Measurements from ENCODE around the gene GDPGP1.
A peak's percentile ranks its signal among the peaks of the same experiment; 100 is the strongest.

GDPGP1 gene

GRCh38 chr15:90205050-90205848 lies 28.8 kb upstream of the GDPGP1 start:
- no peak for DNase-seq

DNA sequence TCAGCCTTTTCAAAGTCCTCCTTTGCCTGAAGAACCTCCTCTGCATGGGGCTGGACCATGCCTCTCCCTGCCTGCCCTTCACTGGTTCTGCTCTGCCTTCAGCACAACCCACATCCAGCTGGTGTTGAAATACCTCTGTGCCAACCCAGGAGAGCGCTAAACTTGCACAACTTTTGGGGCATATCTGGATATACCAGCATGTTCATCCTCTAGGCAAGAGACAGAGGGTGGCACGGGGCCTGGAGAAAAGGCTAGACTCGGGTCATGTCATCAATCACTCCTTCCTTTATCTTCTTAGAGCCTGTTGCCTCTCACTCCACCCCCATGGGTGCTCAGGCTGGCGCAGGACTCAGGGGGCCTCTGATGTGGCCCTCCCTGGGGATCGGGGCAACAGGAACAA lies 28.1 kb upstream of the GDPGP1 start:
- no peak for DNase-seq

DNA sequence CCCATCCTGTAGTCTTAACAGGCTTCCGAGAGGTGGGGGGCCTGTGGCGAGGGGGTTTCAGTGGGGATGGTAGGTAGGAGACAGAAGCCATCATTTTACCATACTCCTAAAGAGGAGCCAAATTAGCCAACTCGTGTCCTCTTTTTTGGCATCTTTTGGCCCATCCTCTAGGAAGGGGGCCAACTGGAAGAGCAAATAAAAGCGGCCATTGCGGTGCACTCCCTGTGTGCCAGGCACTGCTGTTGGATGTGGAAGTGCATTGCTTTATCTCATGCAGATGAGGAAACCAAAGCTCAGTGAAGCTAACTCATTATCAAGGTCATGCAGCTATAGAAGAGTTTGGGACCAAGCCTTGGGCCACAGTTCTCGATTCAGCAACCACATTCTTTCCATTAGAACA lies 26.8 kb upstream of the GDPGP1 start:
- no peak for DNase-seq

DNA sequence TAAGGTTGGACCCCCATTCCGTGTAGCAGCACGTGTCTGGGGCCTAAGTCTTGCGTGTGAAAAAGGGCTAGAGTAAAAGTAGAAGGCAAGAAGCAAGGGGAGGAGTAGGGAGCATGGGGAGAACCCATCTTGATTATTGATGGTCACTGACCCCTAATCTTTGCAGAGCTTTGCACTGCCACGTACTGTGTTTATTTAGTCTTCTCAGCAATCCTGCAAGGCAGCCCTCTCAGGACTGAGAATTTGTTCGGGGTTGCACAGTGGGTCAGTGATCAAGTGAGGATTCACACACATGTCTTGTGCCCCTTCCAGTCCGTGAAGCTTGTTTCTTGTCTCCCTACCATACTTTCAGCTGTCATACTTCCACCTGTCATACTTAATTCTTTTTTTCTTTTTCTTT lies 25.7 kb upstream of the GDPGP1 start:
- DNase-seq: no peak

- no peak for DNase-seq
Observed at GRCh38 chr15:90209591-90209990, 24.4 kb upstream of the GDPGP1 start.

DNA sequence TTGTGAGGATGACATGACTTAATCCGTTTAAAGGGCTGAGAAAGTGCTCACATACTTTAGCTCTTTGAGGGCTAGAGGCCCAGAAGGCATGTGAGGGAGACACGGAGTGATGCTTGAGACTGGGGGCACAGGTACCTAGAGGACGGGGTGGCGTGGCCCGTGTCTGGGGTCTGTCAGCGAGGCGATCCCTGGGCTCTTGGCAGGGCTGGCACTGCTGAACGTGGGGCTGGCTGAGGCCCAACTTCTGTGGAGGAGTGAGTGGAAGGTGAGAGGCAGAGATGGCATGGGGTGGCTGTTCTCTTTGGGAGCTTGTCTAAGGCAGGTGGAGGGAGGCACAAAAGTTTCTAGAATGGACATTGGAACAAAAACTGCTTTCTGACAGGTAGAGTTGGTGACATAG lies 23.4 kb upstream of the GDPGP1 start:
- DNase-seq: no peak

- no peak for DNase-seq
Observed at GRCh38 chr15:90211009-90211408, 23.0 kb upstream of the GDPGP1 start.

DNA sequence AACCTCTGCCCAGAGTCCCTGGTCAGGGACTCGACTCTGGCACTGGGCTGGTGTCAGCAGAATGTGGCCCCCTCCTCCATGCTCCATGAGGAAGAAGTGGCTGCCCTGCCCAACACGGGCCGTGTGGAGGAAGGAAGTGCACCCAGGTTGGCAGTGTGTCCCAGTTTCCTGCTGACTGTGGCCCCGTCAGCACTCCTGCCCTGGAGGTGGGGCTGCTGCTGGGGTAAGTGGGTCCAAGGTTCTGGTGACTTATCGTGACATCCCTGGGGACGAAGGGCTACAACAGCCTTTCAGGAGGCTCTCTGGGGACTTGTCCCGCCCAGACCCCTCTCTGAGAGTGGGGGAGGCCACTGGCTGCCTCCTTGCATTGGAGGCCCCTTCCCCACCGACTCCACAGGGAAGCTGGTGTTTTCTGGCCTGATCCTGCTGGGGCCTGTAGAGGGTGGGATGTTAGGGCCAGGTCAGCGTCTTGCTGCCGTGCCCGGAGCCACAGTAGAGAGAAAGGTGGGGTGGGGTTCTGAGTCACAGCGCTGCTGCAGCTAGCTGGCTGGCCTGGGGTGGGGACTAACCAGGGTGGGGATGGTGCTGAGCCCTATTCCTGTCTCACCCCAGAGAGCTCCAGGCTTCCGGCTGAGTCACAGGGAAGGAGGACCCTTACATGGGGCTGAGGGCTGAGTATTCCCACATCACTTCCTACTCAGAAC lies 22.4 kb upstream of the GDPGP1 start:
- DNase-seq: no peak

DNA sequence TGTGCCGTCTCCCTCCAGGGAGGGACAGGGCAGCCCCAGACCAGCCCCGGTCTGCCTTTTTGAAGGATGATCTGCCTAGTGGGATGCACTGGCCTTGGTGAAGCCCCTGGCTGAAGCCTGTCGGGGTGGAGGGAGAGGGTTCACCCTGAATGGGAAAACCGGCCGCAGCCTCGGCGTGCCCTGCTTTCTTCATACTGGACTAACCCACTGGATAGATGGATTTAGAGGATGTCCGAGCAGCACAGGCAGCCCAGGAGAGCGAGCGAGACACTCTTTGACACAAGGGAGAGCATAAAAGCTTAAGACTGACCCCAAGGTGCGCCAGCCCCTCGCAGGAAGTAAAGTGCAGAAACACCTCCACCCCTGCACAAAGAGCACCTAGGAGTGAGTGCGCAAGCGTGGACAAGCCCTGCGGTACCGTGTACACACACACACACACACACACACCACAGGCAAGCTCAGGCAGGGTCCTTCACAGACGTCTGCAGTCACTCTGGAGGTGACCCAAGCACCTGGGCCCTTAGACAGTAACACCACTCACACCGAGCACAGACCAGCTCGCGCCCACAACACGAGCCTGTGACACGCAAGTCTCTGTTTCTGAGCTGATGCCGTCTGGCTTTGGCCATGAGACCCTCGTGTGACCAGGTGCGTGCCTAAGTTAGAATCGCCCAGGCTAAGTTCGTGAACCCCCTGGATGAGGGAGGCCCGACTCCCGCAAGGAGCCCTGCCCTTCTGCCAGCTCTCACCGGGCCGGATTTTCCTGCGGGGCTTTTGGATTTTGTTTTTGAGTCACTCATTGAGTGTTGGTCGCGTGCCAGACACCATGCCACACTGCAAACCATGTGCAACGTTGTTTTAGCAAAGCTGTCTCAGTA lies 21.5 kb upstream of the GDPGP1 start:
- no peak for DNase-seq

DNA sequence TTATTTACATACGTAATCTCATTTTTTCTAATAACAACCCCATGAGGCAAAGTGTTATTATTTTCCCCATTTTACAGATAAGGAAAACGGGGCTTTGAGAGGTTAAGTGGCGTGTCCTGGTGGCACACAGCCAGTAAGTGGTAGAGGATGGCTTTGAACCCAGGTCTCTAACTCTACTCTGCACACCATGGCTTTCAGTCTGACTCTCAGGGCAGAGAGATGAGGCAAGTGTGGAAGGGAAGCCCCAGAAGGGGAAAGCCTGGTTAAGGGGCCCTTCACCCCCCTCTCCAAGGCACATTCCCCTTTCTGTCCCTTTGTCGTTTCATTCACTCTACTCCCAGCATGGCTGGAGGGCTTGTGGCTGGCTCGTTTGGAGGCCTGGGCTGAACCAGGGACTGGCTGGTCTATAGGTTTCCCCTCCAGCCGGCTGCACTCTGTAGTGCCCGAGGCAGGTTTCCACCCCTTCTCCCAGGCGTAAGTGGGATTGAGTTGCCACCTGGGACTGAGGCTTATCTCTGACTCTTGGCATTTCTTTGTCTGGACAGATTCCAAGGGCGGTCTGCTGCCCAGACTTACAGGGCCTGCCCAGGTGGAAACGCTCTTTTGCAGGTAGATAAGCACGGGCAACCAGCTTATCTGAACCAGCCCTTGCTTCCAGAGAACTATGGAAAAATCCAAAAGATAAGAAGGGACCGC lies 20.7 kb upstream of the GDPGP1 start:
- DNase-seq: no peak

GRCh38 chr15:90213818-90214204 lies 20.2 kb upstream of the GDPGP1 start:
- no peak for DNase-seq

GRCh38 chr15:90214553-90215196 lies 19.3 kb upstream of the GDPGP1 start:
- DNase-seq: no peak

- DNase-seq: no peak
Observed at GRCh38 chr15:90217671-90218394, 16.2 kb upstream of the GDPGP1 start.

DNA sequence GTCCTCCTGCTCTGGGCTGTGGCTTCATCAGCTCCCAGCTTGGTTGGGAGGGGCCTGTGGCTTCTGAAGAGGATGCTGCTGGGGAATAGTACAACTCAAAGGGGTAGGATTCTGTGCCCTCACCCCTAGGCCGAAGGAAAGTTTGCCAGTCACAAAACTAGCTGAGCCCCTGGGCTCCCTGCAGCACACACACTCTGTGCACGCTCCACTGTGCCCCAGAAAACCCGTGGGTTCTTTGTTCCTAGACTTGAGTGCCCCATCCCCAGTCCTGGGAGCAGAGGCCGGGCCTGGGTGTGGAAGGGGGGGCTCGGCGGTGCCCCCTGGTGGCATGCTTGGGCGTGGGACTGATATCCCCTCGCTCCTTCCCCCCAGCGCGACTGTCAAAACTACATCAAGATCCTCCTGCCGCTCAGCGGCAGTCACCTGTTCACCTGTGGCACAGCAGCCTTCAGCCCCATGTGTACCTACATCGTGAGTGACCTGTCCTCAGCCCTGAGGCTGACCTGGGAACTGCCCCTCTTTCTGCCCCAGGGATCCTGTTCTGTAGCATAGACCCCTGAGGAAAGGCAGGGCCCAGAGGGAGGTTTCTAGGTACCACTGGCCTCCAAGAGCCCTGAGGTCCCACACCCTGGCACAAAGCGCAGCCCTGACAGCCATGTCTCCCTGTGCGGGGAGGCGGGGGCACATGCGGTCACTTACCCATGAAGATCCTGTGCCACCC lies 14.4 kb upstream of the GDPGP1 start:
- DNase-seq: no peak

GRCh38 chr15:90221246-90221900 lies 12.6 kb upstream of the GDPGP1 start:
- peak; percentile 36 for DNase-seq

DNA sequence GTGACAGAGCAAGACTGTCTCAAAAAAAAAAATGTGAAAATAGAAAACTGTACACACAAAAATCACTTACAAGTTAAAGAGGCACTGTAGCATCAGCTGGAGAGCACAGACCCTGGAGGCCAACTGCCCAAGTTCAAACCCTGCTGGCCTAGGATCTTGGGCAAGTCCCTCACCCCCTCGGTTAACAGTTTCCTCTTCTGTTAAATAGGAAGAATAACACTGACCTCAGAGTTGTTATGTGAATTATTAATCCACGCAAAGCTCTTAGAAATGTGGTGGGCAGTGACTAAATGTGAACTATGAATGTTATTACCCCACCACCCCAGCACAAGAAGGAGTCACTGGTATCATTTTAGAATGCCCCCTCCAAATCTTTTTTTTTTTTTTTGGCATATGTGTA lies 11.5 kb upstream of the GDPGP1 start:
- DNase-seq: no peak

DNA sequence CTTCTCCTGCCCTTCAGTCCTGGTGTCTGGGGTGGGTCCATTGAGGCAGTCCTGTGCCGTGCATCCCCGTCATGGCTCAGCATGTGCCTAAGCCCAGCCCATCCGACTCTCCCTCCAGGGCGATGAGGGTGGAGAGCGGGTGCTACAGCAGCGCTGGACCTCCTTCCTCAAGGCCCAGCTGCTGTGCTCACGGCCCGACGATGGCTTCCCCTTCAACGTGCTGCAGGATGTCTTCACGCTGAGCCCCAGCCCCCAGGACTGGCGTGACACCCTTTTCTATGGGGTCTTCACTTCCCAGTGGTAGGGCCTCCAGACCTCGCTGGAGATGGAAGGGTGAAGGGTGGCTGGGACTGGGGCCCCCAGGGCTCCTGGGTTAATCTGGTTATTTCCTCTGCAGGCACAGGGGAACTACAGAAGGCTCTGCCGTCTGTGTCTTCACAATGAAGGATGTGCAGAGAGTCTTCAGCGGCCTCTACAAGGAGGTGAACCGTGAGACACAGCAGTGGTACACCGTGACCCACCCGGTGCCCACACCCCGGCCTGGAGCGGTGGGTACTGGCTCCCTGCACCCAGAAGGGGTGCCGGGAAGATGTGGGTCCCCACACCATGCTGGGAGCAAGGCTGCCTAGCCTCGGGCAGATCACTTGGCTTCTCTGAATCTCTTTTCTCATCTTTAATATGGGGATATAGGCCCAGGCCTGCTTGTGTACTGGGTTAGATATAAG lies 10.4 kb upstream of the GDPGP1 start:
- DNase-seq: no peak

GRCh38 chr15:90225047-90225446 lies 9.0 kb upstream of the GDPGP1 start:
- DNase-seq: no peak

DNA sequence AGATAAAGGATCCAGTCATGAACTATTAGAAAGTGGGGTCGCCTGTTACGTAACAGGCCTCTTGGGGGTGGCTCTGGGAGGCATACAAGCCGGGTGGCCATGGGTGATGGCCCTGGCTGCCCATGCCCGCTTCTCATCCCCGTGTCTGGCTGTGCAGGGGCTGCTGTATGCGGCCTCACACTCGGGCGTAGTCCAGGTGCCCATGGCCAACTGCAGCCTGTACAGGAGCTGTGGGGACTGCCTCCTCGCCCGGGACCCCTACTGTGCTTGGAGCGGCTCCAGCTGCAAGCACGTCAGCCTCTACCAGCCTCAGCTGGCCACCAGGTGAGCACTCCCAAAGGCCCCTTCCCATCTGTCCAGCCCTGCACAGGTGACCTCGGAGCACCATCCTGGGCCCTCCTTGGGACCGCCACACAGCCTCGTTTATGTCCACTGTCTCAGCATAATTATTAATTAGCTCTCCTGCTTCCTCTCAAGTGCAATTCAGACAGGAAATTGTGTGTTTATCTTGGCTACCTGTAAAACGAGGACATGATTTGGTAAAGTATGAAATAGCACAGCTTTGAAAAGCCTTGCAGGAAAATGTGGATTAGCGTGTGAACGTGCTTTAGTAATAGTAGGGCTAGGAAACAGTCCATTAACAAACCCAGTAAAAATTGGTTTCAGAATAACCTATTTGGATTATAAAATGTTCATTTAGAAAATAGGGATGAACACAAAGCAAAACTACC lies 8.3 kb upstream of the GDPGP1 start:
- DNase-seq: no peak
